HepG2 (cell line): Measurements from ENCODE around the gene KANSL1L. TPM values are rescaled to one million over a fixed set of nuclear protein-coding genes. Genes with fewer than 3 reads are reported as not detected.

ENCODE experiments used
- ATAC-seq: fragments of 200-7000 bp; cut with Tn5 transposase; 3 replicates; pipeline ENCODE4 v1.9.1; 2020; ENCODE audit warnings: mild to moderate bottlenecking, moderate library complexity
- BruUV-seq: library from RNA; stranded (reverse); fragments of 400-500 nt; replicated peaks from 2 replicates; lab custom pipeline; 2021; lab: Mats Ljungman, UMichigan
- CTCF ChIA-PET: fragments of 300-600 bp; formaldehyde crosslinking; extraction: SDS; loops from one replicate; lab custom pipeline; 2021; ENCODE audit warnings: low total read pairs, inconsistent platforms, low intra/inter-chr PET ratio; lab: Yijun Ruan, JAX
- POLR2A ChIA-PET: fragments of 350-600 bp; sonication (Branson Sonifier 250); formaldehyde crosslinking; loops from one replicate; lab custom pipeline; 2020; ENCODE audit warnings: antibody characterized with exemption, inconsistent platforms; lab: Yijun Ruan, JAX
- DNase-seq: peaks from one replicate; pipeline ENCODE4 v3.0.0-alpha.2; 2015; ENCODE audit warnings: low spot score
- FAIRE-seq: peaks from 3 replicates; lab custom pipeline; 2011; peaks lifted over from hg19 to GRCh38; lab: Jason Lieb, UNC
- H2AFZ ChIP-seq: one replicate; pipeline ENCODE4 v1.6.1; 2011; ENCODE audit warnings: low read length, inconsistent platforms
- H3K27ac ChIP-seq: fragments of 300-600 bp; 3 replicates; pipeline ENCODE4 v1.8.0; 2011; ENCODE audit warnings: mixed run types, mild to moderate bottlenecking, mixed read lengths, low read length, inconsistent platforms; ENCODE audit not compliant: insufficient read depth; ENCODE audit errors: extremely low read length
- H3K27me3 ChIP-seq, 2 experiments: fragments of 200-600 bp in 1 of 2; 2 replicates in 1 of 2; 3 replicates in 1 of 2; pipeline versions ENCODE4 v1.6.0 to v1.8.0; 2011; ENCODE audit warnings: low read length in 2 of 2, mild to moderate bottlenecking in 2 of 2, moderate library complexity in 2 of 2, inconsistent platforms in 1 of 2; ENCODE audit not compliant: insufficient read depth in 2 of 2, control insufficient read depth in 1 of 2
- H3K36me3 ChIP-seq, 2 experiments: fragments of 200-600 bp in 1 of 2; replicated peaks in 1 of 2; 2 replicates in 1 of 2; 3 replicates in 1 of 2; pipeline versions ENCODE4 v1.5.1 to v1.8.0; 2011; ENCODE audit warnings: low read length in 2 of 2, inconsistent platforms in 1 of 2; ENCODE audit not compliant: insufficient read depth in 2 of 2, control insufficient read depth in 1 of 2
- H3K4me1 ChIP-seq: 2 replicates; pipeline ENCODE4 v1.5.1; 2012; ENCODE audit warnings: low read length, inconsistent platforms; ENCODE audit not compliant: insufficient read depth
- H3K4me2 ChIP-seq: 2 replicates; pipeline ENCODE4 v1.6.0; 2011; ENCODE audit warnings: low read depth, low read length, inconsistent platforms
- H3K4me3 ChIP-seq, 3 experiments: fragments of 200-600 bp in 1 of 3; sonication (generic), shearing (Covaris generic) in 1 of 3; replicated peaks in 1 of 3; 2 replicates each; pipeline ENCODE4 v1.5.1; 2011 to 2016; ENCODE audit warnings: low read length in 3 of 3, inconsistent platforms in 2 of 3, low read depth in 2 of 3, mild to moderate bottlenecking in 2 of 3, control low read depth in 1 of 3, mixed read lengths in 1 of 3; ENCODE audit not compliant: insufficient read depth in 1 of 3
- H3K79me2 ChIP-seq: one replicate; pipeline ENCODE4 v1.6.1; 2011; ENCODE audit warnings: low read length, inconsistent platforms; ENCODE audit not compliant: insufficient read depth
- H3K9ac ChIP-seq: 2 replicates; pipeline ENCODE4 v1.6.0; 2011; ENCODE audit warnings: mild to moderate bottlenecking, low read depth, low read length, inconsistent platforms; ENCODE audit not compliant: insufficient read depth
- H3K9me3 ChIP-seq: 2 replicates; pipeline ENCODE4 v1.5.1; 2012; ENCODE audit warnings: mild to moderate bottlenecking, low read length
- H4K20me1 ChIP-seq: 2 replicates; pipeline ENCODE4 v1.6.0; 2011; ENCODE audit warnings: inconsistent platforms, mild to moderate bottlenecking, low read length, moderate library complexity; ENCODE audit not compliant: insufficient read depth
- BRD4 ChIP-seq: sonication (generic); formaldehyde crosslinking; IDR thresholded peaks from 2 replicates; pipeline ENCODE4 v1.4.0; 2020; ENCODE audit warnings: missing genetic modification reagents
- CBX2 ChIP-seq, 2 experiments: fragments of 200-600 bp in 1 of 2; sonication (generic); formaldehyde crosslinking in 1 of 2; IDR thresholded peaks; 2 replicates each; pipeline versions ENCODE4 v1.7.0 to v1.8.1; 2018 to 2022; ENCODE audit warnings: low read depth in 2 of 2, low read length in 1 of 2, mild to moderate bottlenecking in 1 of 2, missing genetic modification reagents in 1 of 2
- CBX5 ChIP-seq: sonication (generic); formaldehyde crosslinking; IDR thresholded peaks from 2 replicates; pipeline ENCODE4 v1.4.0; 2020; ENCODE audit warnings: missing genetic modification reagents, borderline replicate concordance
- E2F2 ChIP-seq: sonication (generic); formaldehyde crosslinking; IDR thresholded peaks from 2 replicates; pipeline ENCODE4 v1.4.0; 2020; ENCODE audit warnings: missing genetic modification reagents, borderline replicate concordance
- GMEB1 ChIP-seq: sonication (generic); formaldehyde crosslinking; IDR thresholded peaks from 2 replicates; pipeline ENCODE4 v1.5.1; 2020; ENCODE audit warnings: missing genetic modification reagents, mild to moderate bottlenecking, borderline replicate concordance
- MED1 ChIP-seq: sonication (generic); formaldehyde crosslinking; IDR thresholded peaks from 2 replicates; pipeline ENCODE4 v1.4.0; 2020; ENCODE audit warnings: missing genetic modification reagents
- MLX ChIP-seq: IDR thresholded peaks from 2 replicates; pipeline ENCODE4 v1.6.1; 2016
- NR2F6 ChIP-seq, 2 experiments: IDR thresholded peaks; 2 replicates each; pipeline ENCODE4 v1.6.1; 2016; ENCODE audit warnings: antibody characterized with exemption in 1 of 2, mild to moderate bottlenecking in 1 of 2
- NRL ChIP-seq: sonication (generic); formaldehyde crosslinking; IDR thresholded peaks from 2 replicates; pipeline ENCODE4 v1.5.0; 2020; ENCODE audit warnings: missing genetic modification reagents, mild to moderate bottlenecking, moderate library complexity, borderline replicate concordance
- SIN3B ChIP-seq: fragments of 150-350 bp; IDR thresholded peaks from 2 replicates; pipeline ENCODE4 v1.6.1; 2014; ENCODE audit warnings: low read length
- ZMAT5 ChIP-seq: sonication (generic); formaldehyde crosslinking; IDR thresholded peaks from 2 replicates; pipeline ENCODE4 v1.5.0; 2020; ENCODE audit warnings: mild to moderate bottlenecking, low read depth, missing genetic modification reagents, borderline replicate concordance
- ZNF275 ChIP-seq: sonication (generic); formaldehyde crosslinking; IDR thresholded peaks from 2 replicates; pipeline ENCODE4 v1.8.0; 2022; ENCODE audit warnings: missing genetic modification reagents, mild to moderate bottlenecking, inconsistent platforms, borderline replicate concordance
- ZNF280D ChIP-seq: sonication (generic); formaldehyde crosslinking; IDR thresholded peaks from 2 replicates; pipeline ENCODE4 v1.5.1; 2020; ENCODE audit warnings: mild to moderate bottlenecking, missing genetic modification reagents
- ZNF576 ChIP-seq: sonication (generic); formaldehyde crosslinking; IDR thresholded peaks from 2 replicates; pipeline ENCODE4 v1.4.0; 2020; ENCODE audit warnings: mild to moderate bottlenecking, missing genetic modification reagents
- WGBS: methylation state at CpG from one replicate; pipeline ENCODE4 v1.1.6; 2017; ENCODE audit warnings: low lambda C conversion rate; 5-methylcytosine and 5-hydroxymethylcytosine counted together
- in situ Hi-C: cut with HindIII; loops from 2 replicates; pipeline ENCODE4 v1.10.0; 2017; ENCODE audit warnings: low pct_unique_long_range_greater_than_20kb; ENCODE audit not compliant: extremely low pct_ligation_motif_present
- intact Hi-C: fragments of 100-400 bp; cut with micrococcal nuclease; formaldehyde crosslinking; loops from one replicate; pipeline ENCODE4 v1.10.0; 2022; ENCODE audit not compliant: unreplicated experiment
- polyA plus RNA-seq, 8 experiments: library from polyadenylated mRNA; depleted of rRNA in 3 of 8; stranded (reverse) in 7 of 8; unstranded in 1 of 8; fragments of >200 nt; fragmentation: Illumina TruSeq in 4 of 8; extraction: Trizol in 4 of 8; gene quantifications; 2 replicates each; pipeline versions ENCODE4 v1.2.1 to v1.2.3, GENCODE V29; 2011 to 2016; ENCODE audit warnings: low read depth in 4 of 8, missing spikeins in 1 of 8, mixed read lengths in 1 of 8; ENCODE audit not compliant: insufficient read depth in 1 of 8
- total RNA-seq, 5 experiments: library from RNA; depleted of rRNA; stranded (reverse); fragments of >200 nt; fragmentation: Illumina TruSeq; extraction: Trizol; gene quantifications; 2 replicates each; pipeline ENCODE4 v1.2.3, GENCODE V29; 2016; ENCODE audit warnings: low read depth in 1 of 5

Gene KANSL1L
- total and polyA plus RNA-seq, 2 of the 13 experiments (the other 11 are each of a cell fraction or from before 2014, with no cell fraction given) = 5.4 to 10.3 TPM

- ATAC-seq (no peak), FAIRE-seq (no peak), DNase-seq (no peak)
- Histone ChIP-seq H3K4me2 (no peak overlapping the region), H4K20me1 (no peaks in the 10 kb centered on the region), H3K36me3 (no peaks in the 10 kb centered on the region), H3K4me1 (no peaks in the 10 kb centered on the region), H3K4me3 (no peak overlapping the region), H3K79me2 (no peaks in the 10 kb centered on the region), H3K27me3 (no peaks in the 10 kb centered on the region), H2AFZ (no peak overlapping the region), H3K9ac (no peak overlapping the region), H3K9me3 (no peaks in the 10 kb centered on the region), H3K27ac (no peak overlapping the region)
- in situ Hi-C loops = no loop called here
- WGBS = 2% methylated on average over 1 of the region's 1 CpG
- CTCF ChIA-PET = no interaction called here
- POLR2A ChIA-PET = no interaction called here
- intact Hi-C loops = no loop called here
- BruUV-seq = no TSS peak
- TF ChIP-seq ZNF576 = no peak
- TF ChIP-seq ZNF280D (CRISPR knock-in tag) = no peak
- no peak for TF ChIP-seq CBX2 (IDR thresholded peaks at IDR 0.05; ENCODE audit: low read depth, low read length)
- no peak for TF ChIP-seq CBX2 (CRISPR knock-in tag; IDR thresholded peaks at IDR 0.05; ENCODE audit: low read depth)
- TF ChIP-seq GMEB1 (CRISPR knock-in tag) = no peak
- TF ChIP-seq ZNF275 = no peak
- no peak for TF ChIP-seq NRL
- no peak for TF ChIP-seq ZMAT5 (CRISPR knock-in tag)
- no peak for TF ChIP-seq SIN3B
- TF ChIP-seq CBX5 (CRISPR knock-in tag) = no peak
- no peak for TF ChIP-seq NR2F6 (IDR thresholded peaks at IDR 0.05)
- no peak for TF ChIP-seq NR2F6 (CRISPR knock-in tag; IDR thresholded peaks at IDR 0.05)
- no peak for TF ChIP-seq MLX (CRISPR knock-in tag)
- TF ChIP-seq MED1 (CRISPR knock-in tag) = no peak
- no peak for TF ChIP-seq BRD4 (CRISPR knock-in tag)
- TF ChIP-seq E2F2 = no peak
Measured at GRCh38 chr2:210215120-210215519, 43.9 kb upstream of the KANSL1L start.
